ENCODE data around the gene RASA2. TPM values are rescaled to one million over a fixed set of nuclear protein-coding genes. Genes with fewer than 3 reads are reported as not detected.

Gene RASA2
- total and polyA plus RNA-seq, 2 of the 4 experiments (the other 2 are of a cell fraction): 6.1 to 14.0 TPM

GRCh38 chr3:141646760-141647561 lies 160.1 kb downstream of the RASA2 start:
- no peak overlapping the region for H3K4me3 ChIP-seq (ENCODE audit: insufficient read depth, low read depth, low read length)
- intact Hi-C loops (cut with micrococcal nuclease) (loop anchor here (5.0 kb wide), 1 partner anchor 90 kb away; the partner anchor contains the start of gene RNF7), dilution Hi-C loops (cut with HindIII; ENCODE audit: low sequenced_read_pairs, unreplicated experiment) (no loop called here), in situ Hi-C loops (cut with MboI; ENCODE audit: low sequenced_read_pairs) (no loop called here)
- WGBS, 2 experiments (ENCODE audit: extremely low coverage in 2 of 2, insufficient read length in 1 of 2): no CpG with 5 or more reads among the region's 8 CpGs
- no peaks in the 10 kb centered on the region for H3K36me3 ChIP-seq (ENCODE audit: control insufficient read depth, insufficient read depth, low read length)
- ChIA-PET POLR2A (ENCODE audit: unreplicated experiment) (no interaction called here), CTCF (no interaction called here)
- H2BK120ac ChIP-seq (ENCODE audit: low read depth, low read length): no peak overlapping the region
- H3K14ac ChIP-seq (replicated peaks; ENCODE audit: low read depth, low read length): 0 out of 2 replicates have a peak overlapping the region, but pooled peaks have one; percentile 12
- H2AFZ ChIP-seq (replicated peaks; ENCODE audit: low read length, poor library complexity): peak overlapping the region; percentile 84
- no TSS peak for BruUV-seq (replicated peaks)
- H4K20me1 ChIP-seq (ENCODE audit: insufficient read depth, low read length): no peaks in the 10 kb centered on the region
- no peak overlapping the region for H3K9ac ChIP-seq (ENCODE audit: low read depth, low read length)
- H2BK5ac ChIP-seq (ENCODE audit: low read depth, low read length, poor library complexity, severe bottlenecking): no peak overlapping the region
- no peak overlapping the region for H2AK5ac ChIP-seq (ENCODE audit: low read depth, low read length)
- H3K27me3 ChIP-seq (ENCODE audit: control insufficient read depth, insufficient read depth, low read length): no peaks in the 10 kb centered on the region
- ATAC-seq (ENCODE audit: low read depth): peak; percentile 91
- H3K56ac ChIP-seq (ENCODE audit: extremely low read depth, insufficient read depth, low read length): no peak overlapping the region
- DNase-seq: peak; percentile 62
- TF ChIP-seq NFE2L2 (IDR thresholded peaks at IDR 0.05; ENCODE audit: low read depth, low read length): no peak
- TF ChIP-seq FOS (IDR thresholded peaks at IDR 0.05; ENCODE audit: low read depth, low read length): no peak
- TF ChIP-seq USF2 (IDR thresholded peaks at IDR 0.05; ENCODE audit: low read depth, low read length): no peak
- TF ChIP-seq CEBPB (IDR thresholded peaks at IDR 0.05; ENCODE audit: low read depth, low read length): no peak
- TF ChIP-seq RFX5 (IDR thresholded peaks at IDR 0.05; ENCODE audit: low read depth, low read length): no peak
- no peak for TF ChIP-seq RAD21 (IDR thresholded peaks at IDR 0.05; ENCODE audit: low read length)
- no peak for TF ChIP-seq RCOR1 (IDR thresholded peaks at IDR 0.05; ENCODE audit: insufficient replicate concordance, low read length)
- H3K9me3 ChIP-seq (ENCODE audit: control insufficient read depth, insufficient read depth, low read length): no peaks in the 10 kb centered on the region
- peak overlapping the region in 1 of 2 experiments; percentile 76; a peak in 2 of 4 replicates for H4K8ac ChIP-seq (ENCODE audit: low read depth in 2 of 2, low read length in 2 of 2)
- H3K9me1 ChIP-seq (ENCODE audit: insufficient read depth, low read length): peaks cover 3% of the 10 kb centered on the region
- H3K4ac ChIP-seq (ENCODE audit: low read depth, low read length): 0 out of 2 replicates have a peak overlapping the region, but pooled peaks have one; percentile 43
- no peak overlapping the region for H4K91ac ChIP-seq (ENCODE audit: insufficient read depth, low read depth, low read length)
- no peak overlapping the region for H2BK20ac ChIP-seq (ENCODE audit: low read depth, low read length)
- no peaks in the 10 kb centered on the region for H3K4me1 ChIP-seq (ENCODE audit: control insufficient read depth, insufficient read depth, low read length)
- H3K27ac ChIP-seq (ENCODE audit: insufficient read depth, low read length): no peak overlapping the region
- H4K5ac ChIP-seq (ENCODE audit: low read depth, low read length): peak overlapping the region; percentile 58; the same call in 1 of the 2 replicates
- H3K18ac ChIP-seq (ENCODE audit: low read depth, low read length): no peak overlapping the region
- H3K23ac ChIP-seq (ENCODE audit: low read depth, low read length): no peak overlapping the region
- no peak overlapping the region for H2BK15ac ChIP-seq (ENCODE audit: low read depth, low read length)
- H3K4me2 ChIP-seq (ENCODE audit: low read depth, low read length): no peak overlapping the region
- no peak overlapping the region for H2AK9ac ChIP-seq (replicated peaks; ENCODE audit: low read depth, low read length, poor library complexity)
- H3K79me1 ChIP-seq (ENCODE audit: low read depth in 1 of 2, low read length in 2 of 2): no peaks in the 10 kb centered on the region
